Endothelial cell of umbilical vein (primary cell): Measurements from ENCODE around the gene NFXL1. TPM values are rescaled to one million over a fixed set of nuclear protein-coding genes. Genes with fewer than 3 reads are reported as not detected.

Experiments
- BruUV-seq: library from RNA; stranded (reverse); fragments of 400-500 nt; replicated peaks from 2 replicates; lab custom pipeline; 2021; lab: Mats Ljungman, UMichigan
- CTCF ChIA-PET: fragments of 300-600, 350-600 bp; sonication (Branson Sonifier 250); formaldehyde crosslinking; loops from one replicate; lab custom pipeline; 2021; ENCODE audit warnings: antibody characterized with exemption, inconsistent platforms; lab: Charles Lee
- POLR2A ChIA-PET: fragments of 300-600, 350-600 bp; sonication (Branson Sonifier 250); formaldehyde crosslinking; loops from one replicate; lab custom pipeline; 2021; ENCODE audit warnings: antibody characterized with exemption, inconsistent platforms; lab: Charles Lee
- DNase-seq: peaks from one replicate; pipeline ENCODE4 v3.0.0-alpha.2; 2011; ENCODE audit warnings: low read depth, low spot score
- FAIRE-seq: peaks from 2 replicates; lab custom pipeline; 2011; peaks lifted over from hg19 to GRCh38; lab: Jason Lieb, UNC
- H2AFZ ChIP-seq: 2 replicates; pipeline ENCODE4 v1.6.0; 2012; ENCODE audit warnings: low read depth, low read length, control low read depth, inconsistent platforms
- H3K27ac ChIP-seq: 2 replicates; pipeline ENCODE4 v1.5.1; 2011; ENCODE audit warnings: low read depth, mild to moderate bottlenecking, control low read depth, low read length, moderate library complexity; ENCODE audit not compliant: insufficient read depth
- H3K27me3 ChIP-seq, 2 experiments: 2 replicates each; pipeline versions ENCODE4 v1.6.0 to v1.6.1; 2011; ENCODE audit warnings: low read length in 2 of 2, mixed read lengths in 1 of 2; ENCODE audit not compliant: control insufficient read depth in 2 of 2, insufficient read depth in 2 of 2
- H3K36me3 ChIP-seq, 2 experiments: 2 replicates in 1 of 2; 3 replicates in 1 of 2; pipeline ENCODE4 v1.5.1; 2011; ENCODE audit warnings: low read length in 2 of 2, mild to moderate bottlenecking in 1 of 2, moderate library complexity in 1 of 2; ENCODE audit not compliant: control insufficient read depth in 2 of 2, insufficient read depth in 2 of 2; ENCODE audit errors: extremely low read depth in 1 of 2
- H3K4me1 ChIP-seq: 3 replicates; pipeline ENCODE4 v1.5.1; 2011; ENCODE audit warnings: mild to moderate bottlenecking, low read length; ENCODE audit not compliant: control insufficient read depth, insufficient read depth; ENCODE audit errors: extremely low read depth
- H3K4me2 ChIP-seq: 2 replicates; pipeline ENCODE4 v1.6.1; 2011; ENCODE audit warnings: low read length, control low read depth, mixed read lengths; ENCODE audit not compliant: insufficient read depth
- H3K4me3 ChIP-seq, 3 experiments: fragments of 200-600 bp in 1 of 3; sonication (generic), shearing (Covaris generic) in 1 of 3; replicated peaks in 1 of 3; 2 replicates each; pipeline ENCODE4 v1.5.1; 2011 to 2016; ENCODE audit warnings: control low read depth in 3 of 3, low read length in 3 of 3, mild to moderate bottlenecking in 2 of 3, inconsistent platforms in 1 of 3, low read depth in 1 of 3, moderate library complexity in 1 of 3; ENCODE audit not compliant: insufficient read depth in 1 of 3
- H3K79me2 ChIP-seq: 2 replicates; pipeline ENCODE4 v1.6.0; 2012; ENCODE audit warnings: low read length, inconsistent platforms; ENCODE audit not compliant: control insufficient read depth, insufficient read depth
- H3K9ac ChIP-seq: replicated peaks from 2 replicates; pipeline ENCODE3; 2011; ENCODE audit warnings: low read length, control low read depth; ENCODE audit not compliant: insufficient read depth; ENCODE audit errors: extremely low read depth
- H3K9me1 ChIP-seq: replicated peaks from 3 replicates; pipeline ENCODE4 v1.6.0; 2011; ENCODE audit warnings: mild to moderate bottlenecking, low read length; ENCODE audit not compliant: control insufficient read depth, insufficient read depth; ENCODE audit errors: extremely low read depth
- H3K9me3 ChIP-seq: replicated peaks from 2 replicates; pipeline ENCODE4 v1.5.1; 2012; ENCODE audit warnings: low read length, inconsistent platforms; ENCODE audit not compliant: control insufficient read depth, insufficient read depth
- H4K20me1 ChIP-seq: replicated peaks from 2 replicates; pipeline ENCODE3; 2011; ENCODE audit warnings: mild to moderate bottlenecking, low read length; ENCODE audit not compliant: control insufficient read depth, insufficient read depth; ENCODE audit errors: extremely low read depth
- CTCF ChIP-seq, 2 donors: IDR thresholded peaks; 1 replicate in 1 of 2; 2 replicates in 1 of 2; pipeline ENCODE4 v1.5.1; 2011; ENCODE audit warnings: low read length in 2 of 2, mild to moderate bottlenecking in 2 of 2, moderate library complexity in 2 of 2, control low read depth in 1 of 2, inconsistent platforms in 1 of 2, low read depth in 1 of 2; ENCODE audit not compliant: insufficient read depth in 1 of 2; ENCODE audit errors: extremely low read depth in 1 of 2
- EZH2 ChIP-seq: IDR thresholded peaks from 2 replicates; pipeline ENCODE4 v1.6.1; 2012; ENCODE audit warnings: borderline replicate concordance, low read depth, mild to moderate bottlenecking, moderate library complexity, low read length, inconsistent platforms; ENCODE audit not compliant: severe bottlenecking
- FOS ChIP-seq: IDR thresholded peaks from 2 replicates; pipeline ENCODE4 v1.6.1; 2011; ENCODE audit warnings: mild to moderate bottlenecking, low read length, moderate library complexity, borderline replicate concordance; ENCODE audit not compliant: insufficient read depth
- GATA2 ChIP-seq: IDR thresholded peaks from 2 replicates; pipeline ENCODE4 v1.7.0; 2011; ENCODE audit warnings: low read depth, mild to moderate bottlenecking, moderate library complexity, mixed read lengths, low read length; ENCODE audit not compliant: insufficient read length, insufficient read depth
- JUN ChIP-seq: IDR thresholded peaks from 2 replicates; pipeline ENCODE4 v1.6.1; 2011; ENCODE audit warnings: borderline replicate concordance, low read depth; ENCODE audit not compliant: insufficient read length, insufficient read depth
- MAX ChIP-seq: IDR thresholded peaks from 2 replicates; pipeline ENCODE4 v1.6.1; 2011; ENCODE audit not compliant: insufficient read depth, insufficient read length
- MYC ChIP-seq: IDR thresholded peaks from one replicate; pipeline ENCODE4 v1.6.1; 2011; ENCODE audit warnings: mild to moderate bottlenecking, low read depth, low read length
- POLR2A ChIP-seq: IDR thresholded peaks from 2 replicates; pipeline ENCODE4 v1.6.1; 2012; ENCODE audit warnings: low read depth, mild to moderate bottlenecking, control low read depth, low read length
- POLR2AphosphoS5 ChIP-seq: IDR thresholded peaks from 2 replicates; pipeline ENCODE4 v1.6.1; 2012; ENCODE audit warnings: low read depth, mild to moderate bottlenecking, control low read depth, low read length, moderate library complexity; ENCODE audit not compliant: insufficient read depth
- dilution Hi-C: fragments of 300-500 bp; cut with MboI; formaldehyde crosslinking; loops from one replicate; pipeline ENCODE4 v1.15.0; 2019; ENCODE audit warnings: low sequenced_read_pairs; ENCODE audit not compliant: extremely low pct_ligation_motif_present
- intact Hi-C: fragments of 100-400 bp; cut with micrococcal nuclease; formaldehyde crosslinking; loops from one replicate; pipeline ENCODE4 v1.10.0; 2022
- polyA plus RNA-seq, 4 experiments: library from polyadenylated mRNA; depleted of rRNA in 3 of 4; stranded (reverse) in 3 of 4; unstranded in 1 of 4; fragments of >200 nt; gene quantifications; 2 replicates each; pipeline versions ENCODE4 v1.2.1 to v1.2.3, GENCODE V29; 2011 to 2012; ENCODE audit warnings: missing spikeins in 1 of 4
- total RNA-seq: library from RNA; stranded (reverse); gene quantifications from 2 replicates; pipeline ENCODE4 v1.2.3, GENCODE V29; 2021

The NFXL1 gene
- total and polyA plus RNA-seq, 2 donors (not counting 3 experiments of a cell fraction or from before 2014, with no cell fraction given) = 5.1 to 14.6 TPM

GRCh38 chr4:47842985-47843384 is 71.4 kb downstream of the NFXL1 start:
- TF ChIP-seq MYC (no peak), EZH2 (no peak), FOS (no peak), POLR2AphosphoS5 (no peak)
- no peaks in the 10 kb centered on the region for H3K9me1 ChIP-seq
- H4K20me1 ChIP-seq = no peaks in the 10 kb centered on the region
- intact Hi-C loops (no loop called here), dilution Hi-C loops (no loop called here)
- H3K79me2 ChIP-seq = no peaks in the 10 kb centered on the region
- ChIA-PET CTCF (no interaction called here), POLR2A (no interaction called here)
- no peak overlapping the region for H2AFZ ChIP-seq
- DNase-seq (no peak), FAIRE-seq (no peak)
- H3K36me3 ChIP-seq = peaks cover 0 to 2% of the 10 kb centered on the region in 2 experiments
- no peaks in the 10 kb centered on the region for H3K27me3 ChIP-seq
- H3K4me2 ChIP-seq = no peak overlapping the region
- no peaks in the 10 kb centered on the region for H3K4me1 ChIP-seq
- BruUV-seq = no TSS peak
- no peaks in the 10 kb centered on the region for H3K9me3 ChIP-seq
- H3K27ac ChIP-seq = no peak overlapping the region
- no peak overlapping the region for H3K4me3 ChIP-seq
- H3K9ac ChIP-seq = no peak overlapping the region

GRCh38 chr4:47840291-47840690 is 74.1 kb downstream of the NFXL1 start:
- DNase-seq = no peak
- no peaks in the 10 kb centered on the region for H4K20me1 ChIP-seq
- ChIA-PET POLR2A (no interaction called here), CTCF (interaction anchor here (1.1 to 5.3 kb wide), 7 partner anchors 10 to 171 kb away, joined by 3 to 37 read pairs (median 3); no protein-coding TSS in a partner anchor)
- H3K4me3 ChIP-seq = no peak overlapping the region
- H3K27me3 ChIP-seq = peaks cover 2 to 8% of the 10 kb centered on the region in 2 experiments
- H3K9me1 ChIP-seq = no peaks in the 10 kb centered on the region
- H3K4me2 ChIP-seq = no peak overlapping the region
- no peak for FAIRE-seq
- intact Hi-C loops = no loop called here
- dilution Hi-C loops = no loop called here
- no peaks in the 10 kb centered on the region for H3K79me2 ChIP-seq
- H3K27ac ChIP-seq = no peak overlapping the region
- peaks cover 0 to 2% of the 10 kb centered on the region in 2 experiments for H3K36me3 ChIP-seq
- H2AFZ ChIP-seq = no peak overlapping the region
- no peak overlapping the region for H3K9ac ChIP-seq
- no peaks in the 10 kb centered on the region for H3K9me3 ChIP-seq
- TF ChIP-seq MYC (no peak), POLR2A (no peak), GATA2 (no peak), EZH2 (no peak), POLR2AphosphoS5 (no peak), MAX (no peak), JUN (no peak), CTCF (IDR thresholded peaks at IDR 0.05; ENCODE audit: extremely low read depth in 1 of 2, insufficient read depth in 1 of 2, low read depth in 1 of 2, low read length in 2 of 2) (no peak), FOS (no peak)
- BruUV-seq = no TSS peak
- peaks cover 16% of the 10 kb centered on the region for H3K4me1 ChIP-seq
